ENCODE data around the gene HYAL2. TPM values are rescaled to one million over a fixed set of nuclear protein-coding genes. Genes with fewer than 3 reads are reported as not detected.
A peak's percentile ranks its signal among the peaks of the same experiment; 100 is the strongest.

HYAL2 gene
- total RNA-seq, 1 donor from 2014 or later, result 91.1 TPM

- DNase-seq (ENCODE audit: low read depth), result no peak
Observed at GRCh38 chr3:50330330-50330729, 7.8 kb upstream of the HYAL2 start.

DNA sequence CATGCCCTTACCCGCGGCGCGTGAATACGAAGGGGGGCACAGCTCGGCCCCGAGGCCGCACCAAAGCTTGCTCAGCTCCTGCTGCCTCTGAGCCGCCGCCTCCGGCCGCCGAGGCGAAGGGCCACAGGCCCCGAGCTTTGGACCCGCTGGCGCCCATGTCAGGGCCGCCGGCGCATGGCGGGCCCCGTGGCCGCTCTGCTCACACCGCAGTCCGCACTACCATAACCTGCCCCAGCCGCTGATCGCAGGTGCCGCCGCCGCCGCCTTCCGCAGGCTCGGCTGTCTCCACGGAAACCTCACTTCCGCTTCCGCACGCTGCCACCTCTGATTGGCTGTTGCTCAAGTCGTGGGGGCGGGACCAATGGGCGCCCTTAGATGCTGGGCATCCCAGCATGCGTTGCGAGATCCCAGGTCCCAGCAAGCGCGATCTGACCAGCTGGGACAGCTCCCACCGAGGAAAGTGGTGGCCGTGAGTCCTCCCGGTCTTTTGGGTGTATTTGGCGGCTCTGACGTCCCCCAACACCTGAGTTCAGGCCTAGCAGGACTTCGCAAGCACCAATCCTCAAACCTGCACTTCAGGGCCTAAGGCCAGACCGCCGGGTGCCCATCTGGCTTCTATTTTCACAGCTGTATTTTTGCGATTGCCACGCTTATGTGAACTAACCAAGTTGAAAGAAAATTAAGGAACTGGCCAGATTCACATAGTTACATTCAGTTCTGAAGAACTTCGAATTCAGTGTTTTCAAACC, 5.6 kb upstream of the HYAL2 start, which contains the start of gene TUSC2:
TUSC2 (minus strand) TSS at position 281 of the 749 bp plus-strand sequence; CDS start at position 157, 124 bp downstream.
- peak; percentile 98 for DNase-seq (ENCODE audit: low read depth)

DNA sequence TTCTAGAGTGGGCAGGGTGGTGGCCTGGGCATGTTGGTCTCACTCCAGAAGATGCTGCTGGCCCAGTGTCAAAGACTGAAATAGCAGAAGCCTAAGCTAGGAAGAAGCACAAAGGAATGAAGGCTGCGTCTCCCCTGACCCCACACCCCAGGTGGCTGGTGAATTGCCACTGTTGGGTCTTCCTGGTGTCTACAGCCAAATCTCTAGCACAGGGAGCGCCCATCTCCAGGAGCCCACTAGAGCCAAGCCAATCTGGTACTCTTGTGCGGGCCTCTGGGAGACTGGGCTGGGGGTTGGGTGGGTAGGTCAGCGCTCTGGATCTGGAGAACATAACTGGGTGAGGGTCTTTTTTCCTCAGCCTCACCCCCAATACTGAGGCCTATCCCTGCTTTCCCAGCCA, 4.6 kb upstream of the HYAL2 start:
- DNase-seq (ENCODE audit: low read depth), result no peak

DNA sequence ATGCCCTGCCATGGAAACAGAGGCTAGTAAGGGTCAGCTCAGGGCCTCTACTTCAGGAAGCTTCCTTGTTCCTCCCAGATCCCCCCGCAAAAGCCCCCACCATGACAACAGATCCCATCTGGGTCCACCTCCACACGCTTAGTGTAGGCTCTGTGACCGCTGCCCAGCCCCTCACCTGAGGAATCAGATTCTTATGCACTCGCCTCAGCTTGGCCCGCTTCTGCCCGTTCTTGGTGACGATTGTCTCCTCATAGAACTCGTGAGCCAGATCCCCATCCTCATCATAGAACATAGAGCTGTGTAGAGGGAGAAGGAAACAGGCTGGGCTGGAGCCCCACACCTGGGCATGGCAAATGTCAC, 3.6 kb upstream of the HYAL2 start:
- DNase-seq (ENCODE audit: low read depth), result no peak

GRCh38 chr3:50325497-50326181, 3.1 kb upstream of the HYAL2 start:
- DNase-seq (ENCODE audit: low read depth), result no peak

GRCh38 chr3:50325113-50325480, 2.6 kb upstream of the HYAL2 start:
- no peak for DNase-seq (ENCODE audit: low read depth)

DNA sequence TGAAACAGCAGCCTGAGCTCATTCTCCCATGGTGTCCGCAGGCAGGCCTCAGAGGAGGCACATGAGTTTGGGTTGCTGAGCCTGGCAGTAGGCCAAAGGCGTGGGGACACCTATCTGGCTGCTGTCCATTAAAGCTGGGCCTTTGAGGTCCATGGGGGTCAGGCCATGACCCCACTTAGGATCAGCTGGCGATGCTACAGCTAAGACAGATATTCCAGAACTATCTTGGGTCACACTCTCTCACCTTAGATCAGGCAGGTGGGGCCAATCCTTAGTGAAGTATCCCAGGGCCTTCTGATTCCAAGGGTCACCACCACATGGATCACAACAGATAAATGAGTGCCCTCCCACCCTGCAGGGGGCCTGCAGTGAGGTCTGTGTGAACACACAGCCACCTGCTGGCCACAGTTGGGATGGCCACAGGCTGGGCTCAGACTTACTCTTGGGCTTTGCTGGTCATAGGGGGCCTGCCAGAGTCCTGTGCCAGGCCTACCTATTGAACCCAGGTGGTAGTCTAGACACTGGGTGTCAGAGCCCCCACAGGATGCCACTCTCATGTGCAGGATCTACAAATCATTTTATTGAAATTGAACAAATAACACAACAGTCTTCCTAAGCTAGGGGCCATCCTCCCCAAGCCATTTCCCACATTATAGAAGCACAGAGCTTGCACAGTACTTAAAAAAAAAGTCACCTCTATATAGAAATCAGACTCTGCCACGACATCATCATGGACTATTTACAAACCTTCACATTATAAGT, 2.0 kb upstream of the HYAL2 start:
- DNase-seq (ENCODE audit: low read depth), result peak; percentile 73

DNA sequence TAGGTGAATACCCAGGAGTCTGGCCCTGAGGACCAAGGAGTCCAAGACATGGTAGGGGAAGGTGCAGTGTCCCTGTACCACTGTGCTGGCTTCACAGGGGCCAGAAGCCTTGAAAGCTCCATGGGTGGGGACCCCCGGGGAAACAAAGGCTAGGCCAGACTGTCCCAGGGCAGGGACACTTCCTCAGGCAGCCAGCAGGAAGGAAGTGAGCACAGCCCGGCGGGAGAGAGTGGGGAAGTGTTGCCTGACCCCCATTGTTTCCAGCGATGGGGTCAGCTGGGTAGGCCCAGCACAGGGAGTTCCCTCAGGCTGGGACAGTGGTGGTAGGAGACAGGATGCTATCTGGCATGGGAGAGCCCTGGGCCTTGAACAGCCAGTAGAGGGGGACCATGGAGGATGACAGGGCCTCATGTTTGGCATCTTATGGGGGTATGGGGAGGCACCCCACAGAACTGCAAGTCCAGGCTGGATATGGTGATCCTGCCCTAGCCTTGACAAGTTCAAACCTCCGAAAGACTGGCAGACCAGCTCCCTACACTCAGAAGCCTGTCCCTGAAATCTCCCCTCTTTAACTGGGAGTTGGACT, 1.2 kb upstream of the HYAL2 start:
- no peak for DNase-seq (ENCODE audit: low read depth)

DNA sequence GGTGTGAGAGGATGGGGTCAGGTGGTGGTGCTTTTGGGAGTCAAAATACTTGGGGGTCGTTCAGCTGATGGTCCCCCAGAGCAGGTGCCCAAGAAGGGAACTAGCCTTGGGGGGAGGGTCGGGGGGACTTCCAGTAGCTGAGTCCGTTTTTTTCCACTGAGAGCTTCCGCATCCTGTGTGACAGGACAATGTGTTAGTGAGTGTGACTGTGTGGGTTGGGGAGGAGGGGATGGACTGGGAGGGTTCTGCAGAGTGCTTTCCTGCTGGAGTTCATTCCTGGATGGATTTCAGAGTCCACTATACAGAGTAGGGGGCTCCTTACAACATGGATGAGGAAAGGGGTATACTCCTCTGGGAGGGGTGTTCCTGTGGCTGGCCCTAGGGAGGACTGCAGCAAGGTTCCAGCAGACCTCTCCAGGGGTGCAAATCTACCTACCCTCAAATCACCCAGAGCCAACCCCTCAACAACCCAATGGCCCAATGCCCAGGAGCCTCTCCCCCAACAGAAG, 601 bp upstream of the HYAL2 start:
- DNase-seq (ENCODE audit: low read depth), result no peak

- no peak for DNase-seq (ENCODE audit: low read depth)
Observed at GRCh38 chr3:50322115-50322385, 495 bp downstream of the HYAL2 start.

- DNase-seq (ENCODE audit: low read depth), result peak; percentile 93
Observed at GRCh38 chr3:50321336-50322114, 1.0 kb downstream of the HYAL2 start.

GRCh38 chr3:50320853-50321335, 1.7 kb downstream of the HYAL2 start:
- peak; percentile 84 for DNase-seq (ENCODE audit: low read depth)

- DNase-seq (ENCODE audit: low read depth), result no peak
Observed at GRCh38 chr3:50319894-50320625, 2.5 kb downstream of the HYAL2 start.

DNA sequence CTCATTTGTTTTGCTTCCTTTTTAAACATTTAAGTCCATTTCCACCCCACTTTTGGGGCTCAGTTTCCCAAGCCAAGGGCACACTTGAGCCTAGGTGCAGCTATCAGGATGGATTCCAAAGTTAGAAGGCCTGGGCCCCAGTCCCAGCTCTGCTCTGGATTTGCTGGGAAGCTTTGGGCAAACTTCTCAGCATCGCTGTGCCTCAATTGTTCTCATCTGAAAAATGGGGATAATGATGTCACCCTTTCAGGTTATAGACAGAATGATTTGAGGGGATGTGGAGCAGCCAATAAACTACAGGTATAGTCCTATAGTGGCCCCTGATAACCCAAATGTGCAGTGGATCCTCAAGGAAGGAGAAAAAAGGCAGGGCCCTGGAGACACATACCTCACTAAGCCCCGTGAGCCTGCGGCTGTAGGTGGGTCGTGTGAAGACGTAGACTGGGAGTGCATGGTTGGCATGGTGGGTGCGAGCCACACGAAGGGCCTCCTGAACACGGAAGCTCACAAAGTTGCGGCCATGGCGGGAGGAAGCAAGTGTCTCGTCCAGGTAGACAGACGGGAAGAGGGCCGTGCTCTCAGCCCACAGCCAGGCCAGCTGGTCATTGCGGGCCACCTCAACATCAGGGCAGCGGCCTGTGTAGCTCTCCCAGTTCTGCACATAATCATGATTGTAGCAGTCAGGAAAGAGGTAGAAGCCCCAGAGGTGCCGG, 3.2 kb downstream of the HYAL2 start:
- DNase-seq (ENCODE audit: low read depth), result no peak

GRCh38 chr3:50318615-50319014, 3.9 kb downstream of the HYAL2 start:
- DNase-seq (ENCODE audit: low read depth), result no peak

DNA sequence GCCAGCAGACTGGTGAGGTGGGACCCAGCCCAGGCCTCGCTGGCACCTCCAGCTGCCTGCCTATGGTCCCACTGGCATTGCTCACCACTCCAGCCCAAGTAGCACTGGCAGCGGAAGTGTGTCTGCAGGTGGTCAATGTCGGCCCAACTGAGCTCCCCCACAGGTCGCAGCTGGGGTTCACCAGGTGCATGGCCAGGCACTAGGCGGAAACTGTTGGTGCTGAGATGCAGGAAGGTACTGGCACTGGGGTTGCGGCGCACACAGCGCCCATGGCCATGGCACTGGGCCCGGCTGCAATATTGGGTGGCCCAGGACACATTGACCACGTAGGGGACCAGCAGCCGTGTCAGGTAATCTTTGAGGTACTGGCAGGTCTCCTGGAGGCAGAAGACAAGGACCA, 4.4 kb downstream of the HYAL2 start:
- DNase-seq (ENCODE audit: low read depth), result no peak

DNA sequence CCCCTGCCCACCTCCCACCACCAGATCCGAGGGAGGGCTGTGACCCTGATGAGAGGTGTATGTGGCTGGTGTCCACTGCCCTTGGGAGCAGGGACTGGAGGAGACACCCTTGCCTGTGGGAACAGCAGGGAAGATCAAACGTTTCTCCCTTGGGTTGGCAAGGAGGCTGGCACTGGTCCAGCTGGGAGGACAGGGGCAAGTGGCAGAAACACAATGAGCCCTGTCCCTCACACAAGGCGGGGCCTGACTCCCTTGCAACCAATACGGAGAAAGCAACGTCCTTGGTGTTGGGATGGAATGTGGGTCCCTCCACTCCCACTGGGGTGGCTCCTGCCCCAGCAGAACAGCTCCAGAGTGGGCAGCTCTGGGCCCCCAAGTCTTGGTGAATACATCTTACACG, 5.2 kb downstream of the HYAL2 start:
- DNase-seq (ENCODE audit: low read depth), result no peak

- DNase-seq (ENCODE audit: low read depth), result no peak
Observed at GRCh38 chr3:50316657-50317242, 5.8 kb downstream of the HYAL2 start.

DNA sequence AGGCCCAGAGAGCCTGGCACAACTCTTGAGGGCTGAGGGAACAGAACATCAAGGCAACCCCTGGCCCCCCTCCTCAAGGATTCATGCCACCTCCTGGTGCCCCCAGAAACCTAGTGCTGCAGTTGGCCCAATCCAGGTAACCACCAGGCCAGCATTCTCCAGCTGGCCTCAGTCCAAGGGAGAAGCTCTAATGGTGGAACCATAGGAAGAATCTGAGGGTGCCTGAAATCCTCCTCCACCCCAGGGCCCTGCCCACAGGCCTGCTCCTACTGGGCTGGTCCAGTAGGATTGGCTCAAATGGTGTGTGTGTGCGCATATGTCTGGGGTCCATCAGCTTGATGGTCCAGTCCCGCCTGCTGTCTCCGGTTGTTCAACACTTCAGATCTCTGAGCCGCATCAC, 7.7 kb downstream of the HYAL2 start:
- DNase-seq (ENCODE audit: low read depth), result no peak
